Activated CD8-positive, alpha-beta memory T cell treated with anti-CD3 and anti-CD28 coated beads, Interleukin-2, amount 50 U/mL, for 1 hour (primary cell): ENCODE results near the gene AHCTF1.

Source experiments
- DNase-seq: peaks from one replicate; pipeline ENCODE4 v3.0.0-alpha.2; 2020; ENCODE audit errors: extremely low read depth

AHCTF1 gene

GRCh38 chr1:246800356-246800755, 131.4 kb downstream of the AHCTF1 start:
- no peak for DNase-seq

- DNase-seq, result no peak
These were observed 132.9 kb downstream of the AHCTF1 start for GRCh38 chr1:246798606-246799496.

GRCh38 chr1:246798107-246798506, 133.6 kb downstream of the AHCTF1 start:
- no peak for DNase-seq

GRCh38 chr1:246797597-246797996, 134.2 kb downstream of the AHCTF1 start:
- no peak for DNase-seq

- no peak for DNase-seq
These were observed 134.6 kb downstream of the AHCTF1 start for GRCh38 chr1:246797157-246797556.

- no peak for DNase-seq
These were observed 135.6 kb downstream of the AHCTF1 start for GRCh38 chr1:246795906-246796694.

GRCh38 chr1:246794828-246795671, 136.7 kb downstream of the AHCTF1 start:
- no peak for DNase-seq

GRCh38 chr1:246794048-246794827, 137.5 kb downstream of the AHCTF1 start:
- no peak for DNase-seq

- no peak for DNase-seq
These were observed 138.3 kb downstream of the AHCTF1 start for GRCh38 chr1:246793356-246793896.

- no peak for DNase-seq
These were observed 139.1 kb downstream of the AHCTF1 start for GRCh38 chr1:246792603-246793002.

- DNase-seq, result no peak
These were observed 140.3 kb downstream of the AHCTF1 start for GRCh38 chr1:246791303-246791918.

- no peak for DNase-seq
These were observed 140.9 kb downstream of the AHCTF1 start for GRCh38 chr1:246790833-246791232.

- no peak for DNase-seq
These were observed 141.4 kb downstream of the AHCTF1 start for GRCh38 chr1:246790364-246790763.

GRCh38 chr1:246789454-246790339, 142.1 kb downstream of the AHCTF1 start:
- no peak for DNase-seq
